AG08395 (cell line): Measurements from ENCODE around the gene KCNIP2.

ENCODE experiments used
- DNase-seq: peaks from one replicate; pipeline ENCODE4 v3.0.0; 2012; ENCODE audit warnings: mixed read lengths, low spot score

The KCNIP2 gene

DNA sequence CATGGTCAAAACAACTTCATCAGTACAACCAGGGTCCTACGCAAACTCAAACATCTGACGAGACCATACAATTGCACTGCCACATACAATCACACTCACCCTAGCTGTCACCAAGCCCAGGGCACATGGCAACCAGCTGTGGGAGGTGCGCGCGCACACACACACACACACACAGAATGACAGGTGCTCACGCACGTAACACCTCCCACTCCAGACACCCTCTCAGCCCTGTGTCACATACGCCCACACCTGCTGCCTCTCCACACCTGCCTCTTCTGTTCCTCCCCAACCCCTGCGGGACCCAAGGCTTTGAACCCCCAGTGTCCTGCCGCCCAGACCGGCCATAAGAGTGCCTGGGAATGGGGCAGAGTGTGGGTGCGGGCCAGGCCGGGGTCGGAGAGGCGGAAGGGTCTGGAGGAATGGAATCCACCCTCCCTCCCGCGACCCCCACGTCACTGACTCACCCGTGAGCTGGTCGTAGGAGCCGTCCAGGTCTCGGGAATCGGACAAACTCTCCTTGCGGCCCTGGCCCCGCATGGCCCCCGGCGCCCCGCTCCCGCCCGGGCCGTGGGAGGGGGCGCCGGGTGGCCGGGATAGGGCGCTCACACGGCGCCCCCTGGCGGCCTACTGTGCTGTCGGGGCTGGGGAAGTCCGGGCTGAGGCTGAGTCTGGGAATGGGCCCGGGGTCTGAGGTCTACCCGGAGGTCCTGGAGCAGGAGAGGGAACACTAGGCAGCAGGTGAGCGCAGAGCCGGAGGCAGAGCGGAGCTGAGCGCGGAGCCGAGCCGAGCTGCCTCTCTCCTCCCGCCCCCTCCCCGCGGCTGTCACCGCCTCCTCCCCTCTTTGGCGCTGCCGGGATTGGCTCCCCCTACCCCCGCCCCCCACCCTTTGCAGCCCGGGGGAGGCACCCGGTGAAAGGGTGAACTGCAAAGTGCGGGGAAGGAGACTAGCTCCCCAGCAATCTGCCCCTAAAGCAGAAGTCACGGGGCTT lies at the start of gene KCNIP2:
Gene KCNIP2 (minus strand): TSS at position 769 of the 990 bp plus-strand sequence. CDS start 232 bp downstream, at position 537.
- no peak for DNase-seq

DNA sequence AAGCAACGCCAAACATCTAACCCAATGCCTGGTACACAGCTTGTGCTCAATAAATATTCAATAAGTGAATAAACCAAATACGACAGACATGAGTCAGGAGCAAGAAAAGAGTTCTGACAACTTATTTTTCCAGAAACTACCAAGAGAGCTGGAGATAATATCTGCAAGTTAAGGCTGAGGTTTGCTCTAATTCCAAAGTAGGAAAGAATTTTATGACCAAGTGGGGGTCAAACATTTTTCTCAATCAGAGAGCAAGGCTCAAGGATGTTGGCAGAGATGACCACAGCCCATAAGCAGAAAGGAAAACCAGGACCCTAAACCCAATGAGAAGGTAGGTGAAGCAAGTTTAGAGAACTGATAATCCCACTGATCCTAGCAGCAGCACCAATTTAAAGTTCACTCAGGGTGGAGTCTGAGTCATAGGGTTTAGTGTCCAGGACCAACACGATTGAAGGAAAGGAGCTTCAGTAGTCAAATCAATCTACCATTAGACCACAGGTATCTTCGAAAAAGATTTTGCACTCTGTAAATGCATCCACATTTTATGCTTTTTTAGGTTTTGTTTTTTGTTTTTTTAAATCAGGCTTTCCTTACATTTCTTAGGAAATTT lies 49.3 kb upstream of the KCNIP2 start:
- DNase-seq = no peak

DNA sequence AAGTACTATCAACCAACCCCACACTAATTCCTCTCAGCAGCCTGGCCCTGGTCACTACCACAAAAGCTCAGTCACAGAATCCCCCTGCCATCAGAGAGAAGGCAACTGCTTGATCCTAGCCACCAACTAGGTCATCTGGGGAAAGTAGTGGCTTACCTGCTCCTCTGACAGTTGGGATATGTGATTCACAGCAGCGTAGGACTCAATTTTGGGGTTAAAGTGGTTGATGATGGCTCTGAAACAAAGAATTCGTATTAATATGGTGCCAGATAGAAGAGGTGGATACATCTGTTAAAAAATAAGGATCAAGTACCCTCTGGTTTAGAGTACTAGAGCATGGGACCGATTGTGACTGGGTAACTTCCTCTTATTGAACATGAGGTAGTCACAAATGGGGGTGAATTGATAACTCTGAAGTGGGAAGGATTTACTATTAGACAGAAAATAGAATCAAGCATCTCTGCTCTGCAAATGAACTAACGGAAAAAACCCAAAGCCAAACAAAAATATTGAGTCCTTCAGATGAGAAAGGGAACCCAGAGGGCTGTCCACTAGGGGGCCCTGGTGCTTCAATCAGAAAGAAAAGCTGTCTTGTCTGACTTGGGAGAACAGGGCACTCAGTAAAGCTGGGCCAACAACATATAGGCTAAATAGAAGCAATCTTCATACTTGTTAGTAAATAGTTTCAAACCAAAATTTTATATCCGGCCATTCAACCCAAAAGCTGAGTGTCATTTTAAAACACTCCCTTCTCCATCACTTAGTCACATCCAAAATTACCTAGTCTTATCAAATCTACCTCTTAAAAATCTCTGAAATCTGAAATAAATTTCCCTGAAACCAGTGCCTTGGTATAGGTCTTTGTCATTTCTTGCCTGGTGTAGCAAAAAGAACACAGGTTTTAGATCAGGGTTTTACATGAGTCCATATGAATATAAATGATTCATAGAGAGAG lies 45.9 kb upstream of the KCNIP2 start:
- DNase-seq = peak; percentile 79

DNA sequence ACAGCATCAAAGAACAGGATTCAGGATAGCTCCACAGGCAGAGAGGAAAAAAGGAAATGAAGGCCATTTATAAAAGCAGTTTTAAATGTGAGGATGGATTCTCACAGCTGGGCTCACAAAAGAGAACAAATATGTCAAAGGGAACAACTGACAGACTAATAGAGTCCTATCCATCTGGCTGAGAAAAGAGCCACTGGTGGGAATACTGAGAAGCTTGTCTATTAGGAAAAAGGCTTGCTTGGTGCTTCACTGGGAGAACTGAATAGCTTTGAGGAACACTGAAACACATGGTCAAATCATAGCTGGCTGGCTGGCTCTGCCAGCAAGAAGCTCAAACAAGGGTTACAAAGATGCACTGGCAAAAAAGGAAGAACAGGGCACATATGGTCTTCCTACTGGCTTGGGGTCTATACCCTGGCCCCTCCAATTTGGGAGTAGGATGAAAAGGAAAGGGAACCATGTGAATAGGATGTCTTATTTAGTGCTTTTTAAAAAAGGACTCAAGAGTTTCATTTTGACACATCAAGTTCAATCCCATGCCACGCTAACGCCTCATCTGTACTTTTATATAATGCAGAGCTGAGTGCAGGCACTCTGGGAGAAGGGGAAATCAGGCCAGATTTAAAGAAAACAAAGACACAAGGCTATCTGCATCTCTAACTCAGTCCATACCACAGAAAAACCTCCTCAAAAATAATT lies 44.8 kb upstream of the KCNIP2 start:
- no peak for DNase-seq

DNA sequence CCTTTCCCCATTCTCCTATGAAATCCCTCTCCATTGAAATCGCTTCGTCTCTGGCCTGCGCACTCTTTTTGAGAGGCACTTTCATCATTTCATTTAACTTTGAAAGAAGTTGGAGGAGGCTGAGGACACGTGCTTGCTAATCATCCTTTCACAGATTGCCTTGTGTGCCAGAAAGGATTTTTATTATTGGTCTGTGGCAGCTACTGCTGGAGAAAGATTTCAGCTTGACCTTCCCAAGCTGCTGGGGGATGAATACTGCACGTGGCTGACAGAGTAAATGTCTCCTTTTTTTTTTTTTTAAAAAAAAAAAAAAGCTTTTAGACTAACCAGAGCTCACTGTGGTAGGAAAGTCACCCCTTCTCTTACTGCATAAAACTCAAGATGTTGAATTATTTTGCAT lies 44.2 kb upstream of the KCNIP2 start:
- no peak for DNase-seq

DNA sequence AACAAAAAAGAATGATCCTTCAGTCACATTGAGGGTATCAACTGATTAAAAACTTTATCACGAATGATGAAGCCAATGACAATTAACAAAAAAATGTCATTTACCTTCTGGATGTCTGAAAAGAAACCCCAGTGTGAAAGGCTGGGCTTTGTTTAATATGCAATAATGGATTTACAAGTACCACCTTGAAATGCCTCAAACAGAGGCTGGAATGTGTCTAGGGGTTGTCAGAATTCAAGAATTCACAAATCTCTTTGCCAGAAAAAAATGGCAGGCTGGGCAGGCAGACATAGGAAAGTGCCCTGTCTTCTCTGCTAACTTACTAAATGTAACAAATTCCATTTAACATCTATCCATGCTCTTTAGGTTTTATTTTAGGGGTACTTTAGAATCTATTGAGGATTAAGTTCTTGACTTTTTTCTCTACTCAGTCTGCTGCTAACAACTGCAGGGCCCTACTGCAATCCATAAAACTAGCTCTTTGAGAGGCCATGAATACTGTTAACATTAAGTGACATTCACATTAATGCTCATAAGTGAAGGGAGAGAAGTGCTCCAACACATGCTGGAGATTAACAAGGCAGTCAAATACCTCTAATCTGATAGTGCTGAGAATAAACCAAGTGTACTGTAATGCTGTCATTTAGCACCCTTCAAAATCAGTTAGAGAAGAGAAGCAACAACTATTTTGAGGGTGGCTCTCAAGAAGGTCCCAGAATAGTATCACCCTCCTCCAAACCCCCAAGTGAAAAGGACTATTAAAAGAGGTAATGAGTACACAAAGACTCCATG lies 43.1 kb upstream of the KCNIP2 start:
- DNase-seq = no peak

DNA sequence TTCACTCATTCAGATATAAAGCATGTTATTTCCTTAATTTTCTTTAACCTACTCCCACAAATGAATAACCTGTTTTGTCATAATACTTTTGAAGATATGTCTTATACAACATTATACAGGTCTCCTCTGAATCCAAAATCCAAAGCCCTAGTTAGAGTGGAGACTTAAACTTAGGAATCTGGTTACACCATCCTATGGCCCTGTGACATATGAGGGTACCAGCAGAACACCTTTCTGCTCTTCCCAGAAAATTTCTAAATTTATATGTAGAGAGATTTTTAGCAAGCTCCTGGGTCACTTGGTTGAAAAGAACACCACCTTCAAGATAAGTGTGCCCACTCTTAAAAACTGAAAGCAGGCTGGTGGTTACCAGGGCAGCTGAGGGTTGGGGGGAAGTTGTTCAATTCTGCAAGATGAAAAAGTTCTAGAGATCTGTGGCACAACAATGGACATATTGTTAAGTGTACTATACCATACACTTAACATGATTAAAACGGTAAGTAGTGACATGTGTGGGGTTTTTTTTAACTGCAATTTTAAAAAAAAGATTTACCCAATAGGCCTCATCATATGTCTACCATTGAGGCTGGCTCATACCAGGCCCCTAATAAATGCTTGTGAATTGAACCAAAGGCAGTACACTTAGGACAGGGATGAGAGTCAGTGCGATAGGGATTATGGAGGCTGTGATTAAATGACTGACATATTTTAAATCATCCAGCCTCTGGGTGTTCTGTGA lies 37.6 kb upstream of the KCNIP2 start:
- no peak for DNase-seq

DNA sequence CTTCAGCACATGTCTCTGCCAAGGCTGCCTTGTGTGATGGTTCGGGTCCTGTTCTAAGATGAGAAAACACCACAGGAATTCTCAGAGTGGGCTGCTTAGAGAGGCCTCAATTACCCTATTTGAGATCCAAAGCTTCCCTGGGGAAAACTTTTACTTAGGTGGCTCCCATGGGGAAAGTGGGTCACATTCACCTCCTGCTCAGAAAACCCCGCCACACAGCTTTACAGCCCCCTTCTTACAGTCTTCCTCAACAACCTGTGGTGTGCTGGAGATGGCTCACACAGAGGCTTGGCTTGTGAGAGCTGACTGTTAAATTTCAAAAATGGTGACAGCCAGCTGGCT lies 36.6 kb upstream of the KCNIP2 start:
- no peak for DNase-seq

DNA sequence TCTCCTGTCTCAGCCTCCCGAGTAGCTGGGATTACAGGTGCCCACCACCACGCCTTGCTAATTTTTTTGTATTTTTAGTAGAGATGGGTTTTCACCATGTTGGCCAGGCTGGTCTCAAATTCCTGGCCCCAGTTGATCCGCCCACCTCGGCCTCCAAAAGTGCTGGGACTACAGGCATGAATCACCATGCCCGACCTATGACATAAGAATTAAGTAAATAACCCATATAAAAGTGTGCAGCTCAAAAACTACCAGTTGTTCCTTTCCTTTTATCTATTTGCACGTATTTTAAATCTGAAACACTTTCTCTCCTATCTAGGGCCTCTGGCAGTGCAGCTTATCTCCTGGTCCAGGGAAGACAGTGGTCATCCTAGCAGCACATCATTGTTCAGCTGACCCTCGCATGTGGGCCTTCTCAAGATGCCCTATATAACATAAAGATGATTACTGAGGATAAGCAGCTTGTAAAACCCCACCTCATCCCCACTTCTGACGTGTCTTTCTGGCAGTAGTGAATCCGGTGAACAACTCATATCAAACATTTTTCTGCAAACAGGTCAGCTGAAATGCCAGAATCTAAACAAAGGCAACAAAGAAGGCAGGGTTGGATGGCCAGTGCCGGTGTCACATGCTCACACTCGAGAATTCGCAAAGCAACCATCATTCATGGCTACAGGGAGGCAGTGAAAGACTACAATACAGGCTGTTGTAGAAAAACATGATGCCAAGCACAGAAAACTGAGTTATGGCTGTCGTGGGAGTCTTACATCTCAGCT lies 36.0 kb upstream of the KCNIP2 start:
- DNase-seq = no peak

DNA sequence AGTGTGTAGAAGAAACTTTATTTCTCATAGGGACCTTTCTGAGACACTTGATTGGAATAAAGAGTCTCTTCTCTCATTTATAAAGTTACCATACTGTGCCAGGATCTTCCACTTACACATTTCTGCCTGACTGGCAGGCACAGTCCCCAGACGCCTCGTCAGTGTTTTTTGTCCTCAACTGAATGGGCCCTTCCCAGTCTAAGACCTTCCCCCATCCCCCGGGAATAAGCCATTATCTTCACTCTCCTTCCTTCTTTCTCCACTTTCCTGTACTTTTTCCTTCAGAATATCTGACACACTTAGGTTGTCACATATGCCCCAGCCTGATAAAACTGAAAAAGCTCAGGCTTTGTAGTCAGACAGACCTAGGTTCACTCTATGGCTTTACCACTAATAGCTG lies 35.3 kb upstream of the KCNIP2 start:
- DNase-seq = no peak

DNA sequence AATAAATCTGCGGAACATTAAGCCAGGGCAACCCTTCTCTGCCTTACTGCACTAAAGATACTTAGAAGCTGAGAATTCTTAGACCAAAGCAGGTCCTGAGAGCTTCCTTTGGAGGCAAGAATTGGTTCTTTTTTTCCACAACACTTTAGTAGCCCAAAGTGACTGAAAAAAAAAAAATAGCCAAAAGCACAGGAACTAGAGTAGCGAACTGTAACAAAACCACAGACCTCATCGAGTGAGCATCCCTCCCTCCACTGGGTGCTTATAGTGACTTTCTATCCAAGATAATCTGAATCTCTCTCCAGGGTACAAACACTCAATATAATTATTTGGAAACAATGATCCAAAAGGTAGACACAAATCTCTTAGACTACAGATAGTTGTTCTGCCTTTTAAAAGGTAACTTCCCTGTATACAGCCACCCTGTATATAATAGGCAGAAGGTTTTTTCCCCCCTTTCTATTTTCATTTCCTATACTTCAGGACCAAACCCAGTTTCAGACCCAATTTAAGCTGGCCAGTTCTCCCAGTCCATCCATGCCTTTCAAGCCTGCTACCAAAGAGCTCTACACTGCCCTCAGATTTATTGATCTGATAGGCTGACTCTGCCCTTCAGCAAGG lies 31.6 kb upstream of the KCNIP2 start:
- no peak for DNase-seq

DNA sequence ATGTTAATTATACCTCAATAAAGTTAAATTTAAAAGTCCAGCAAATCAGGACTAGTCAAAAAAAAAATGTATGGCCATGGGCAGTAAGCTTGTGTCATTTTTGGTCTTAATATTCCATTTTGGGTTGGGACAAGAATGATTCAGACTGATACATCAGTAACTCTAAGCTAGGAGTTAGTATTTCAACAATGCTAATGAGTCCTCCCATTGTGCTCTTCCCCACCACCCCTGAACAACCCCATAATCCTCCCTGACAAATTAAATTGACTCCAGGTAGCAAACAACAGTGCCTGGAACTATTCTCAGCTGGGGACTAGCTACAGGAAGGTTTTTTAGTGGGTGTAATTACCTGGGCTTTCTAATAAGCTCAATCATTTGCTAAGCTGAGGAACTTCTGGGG lies 30.7 kb upstream of the KCNIP2 start:
- no peak for DNase-seq

DNA sequence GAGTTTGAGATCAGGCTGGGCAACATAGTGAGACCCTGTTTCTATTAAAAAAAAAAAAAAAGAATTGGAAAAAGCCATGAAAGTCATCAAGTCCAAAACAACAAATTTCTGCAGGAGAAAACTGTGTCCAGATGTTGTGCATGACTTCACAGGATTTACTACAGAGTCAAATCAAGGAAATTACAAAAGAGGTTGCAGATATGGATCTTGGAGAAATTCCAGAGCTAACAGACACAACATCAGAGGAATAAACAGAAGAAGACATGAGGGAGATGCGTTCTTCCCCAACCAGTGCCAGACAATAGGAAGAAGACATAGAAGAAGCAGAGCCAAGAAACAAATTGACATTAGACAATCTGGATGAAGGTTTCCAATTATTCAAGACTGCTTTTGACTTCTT lies 24.3 kb upstream of the KCNIP2 start:
- no peak for DNase-seq

DNA sequence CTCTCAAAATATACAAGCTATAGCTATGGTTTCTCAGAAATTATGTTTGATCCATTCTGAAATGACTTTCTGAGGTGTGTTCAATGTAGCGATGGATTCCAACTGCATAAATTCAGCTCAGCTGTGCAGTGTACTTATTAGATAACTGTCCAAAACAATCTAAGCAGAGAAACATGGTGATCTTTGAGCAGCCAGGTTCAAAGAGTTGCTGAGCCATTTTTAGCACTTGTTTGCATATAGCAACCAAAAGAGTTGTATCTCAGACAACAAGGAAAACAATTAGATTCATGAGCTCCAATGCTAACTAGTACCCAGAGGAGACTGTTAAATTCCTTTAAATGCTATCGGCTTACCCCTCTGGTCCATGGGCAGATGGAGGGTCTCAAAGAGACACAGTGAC lies 15.9 kb upstream of the KCNIP2 start:
- no peak for DNase-seq

DNA sequence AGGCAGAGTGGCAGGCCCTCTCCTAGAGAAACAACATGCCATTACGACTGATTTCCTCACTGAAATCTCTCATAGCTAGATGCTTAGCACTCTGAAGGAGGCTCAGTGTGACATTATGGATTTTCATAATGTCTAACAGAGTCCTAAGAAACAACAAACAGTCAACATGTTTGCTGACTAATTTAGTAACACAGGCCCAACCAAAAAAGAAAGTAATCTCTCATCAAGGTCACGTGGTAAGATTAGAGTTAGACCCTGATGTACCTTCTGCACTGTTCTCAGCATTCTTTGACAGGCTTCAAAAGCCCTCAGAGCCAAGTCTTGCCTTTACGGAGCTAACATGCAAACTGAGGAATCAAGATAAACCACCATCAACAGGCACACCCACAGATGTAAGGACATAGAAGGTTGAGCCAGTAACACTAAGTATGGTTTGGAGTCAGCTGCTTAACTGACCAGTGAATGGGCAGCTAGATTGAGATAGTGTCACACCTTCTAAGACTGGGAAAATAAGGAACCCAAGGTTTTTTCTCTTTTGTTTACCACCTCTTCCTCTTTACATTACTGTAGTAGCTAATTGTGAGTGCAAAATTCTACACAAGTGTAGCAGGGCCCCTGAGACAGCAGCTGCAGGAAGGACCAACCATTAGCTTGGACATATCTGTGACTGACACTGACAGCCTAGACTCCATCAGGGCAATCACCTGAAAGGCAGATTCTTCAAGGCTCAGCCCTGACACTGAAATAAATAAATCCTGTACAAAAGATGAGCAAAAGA lies 15.3 kb upstream of the KCNIP2 start:
- no peak for DNase-seq

DNA sequence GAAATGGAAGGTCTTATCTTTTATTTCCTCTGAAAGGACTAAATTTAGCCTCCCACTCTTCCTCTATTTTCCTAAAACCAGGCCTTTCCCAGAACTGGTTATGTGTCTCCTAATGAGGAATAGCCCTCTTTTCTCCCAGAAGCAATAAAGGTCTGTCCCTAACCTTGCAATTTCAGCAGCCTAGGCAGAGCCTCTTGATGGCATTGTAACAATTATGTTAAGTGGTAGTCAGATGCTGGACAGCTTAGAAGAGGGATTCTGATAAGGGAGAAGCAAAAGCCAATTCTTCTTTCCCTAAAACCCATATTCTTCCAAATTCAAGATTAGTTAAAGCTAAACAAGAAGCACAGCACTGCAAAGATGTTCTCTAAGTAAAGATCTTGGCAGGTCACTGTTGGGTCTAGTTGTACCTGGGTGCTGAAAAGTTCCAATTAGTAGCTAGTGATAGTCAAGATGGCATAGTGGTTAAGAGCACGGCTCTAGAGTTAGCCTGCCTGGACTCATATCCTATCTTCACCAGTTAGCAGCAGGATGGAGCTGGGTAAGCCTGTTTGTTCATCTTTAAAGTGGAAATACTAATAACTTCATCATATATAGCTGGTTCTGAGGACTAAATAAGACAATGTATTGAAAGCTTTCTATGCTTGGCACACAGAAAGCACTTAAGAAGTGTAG lies 14.3 kb upstream of the KCNIP2 start:
- DNase-seq = no peak

DNA sequence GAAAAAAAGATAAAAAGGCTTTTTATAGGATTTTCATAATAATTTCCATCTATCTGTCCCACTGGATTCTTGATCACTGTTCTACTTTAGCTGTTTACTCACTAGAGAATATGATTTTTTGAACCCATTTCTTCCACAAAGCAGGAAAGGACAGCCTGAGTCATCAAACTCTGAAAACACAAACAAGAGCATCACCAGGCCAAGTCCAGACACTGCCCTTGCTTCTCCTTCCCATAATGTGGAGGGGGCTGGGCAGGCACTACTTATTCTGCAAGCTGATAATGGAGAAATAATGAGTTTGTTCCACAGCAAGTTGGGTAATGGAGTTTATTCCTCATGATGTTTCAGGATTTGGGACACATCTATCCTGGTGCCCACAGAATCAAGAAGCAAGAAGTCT lies 13.0 kb upstream of the KCNIP2 start:
- peak; percentile 50 for DNase-seq
